ENCODE results near the gene SLC22A13. TPM values are rescaled to one million over a fixed set of nuclear protein-coding genes. Genes with fewer than 3 reads are reported as not detected.

SLC22A13 gene
- total and polyA plus RNA-seq, 9 of the 15 experiments (the other 6 are each of a cell fraction or from before 2014, with no cell fraction given), result 0.09 to 0.49 (median 0.17) TPM; not detected in 3

DNA sequence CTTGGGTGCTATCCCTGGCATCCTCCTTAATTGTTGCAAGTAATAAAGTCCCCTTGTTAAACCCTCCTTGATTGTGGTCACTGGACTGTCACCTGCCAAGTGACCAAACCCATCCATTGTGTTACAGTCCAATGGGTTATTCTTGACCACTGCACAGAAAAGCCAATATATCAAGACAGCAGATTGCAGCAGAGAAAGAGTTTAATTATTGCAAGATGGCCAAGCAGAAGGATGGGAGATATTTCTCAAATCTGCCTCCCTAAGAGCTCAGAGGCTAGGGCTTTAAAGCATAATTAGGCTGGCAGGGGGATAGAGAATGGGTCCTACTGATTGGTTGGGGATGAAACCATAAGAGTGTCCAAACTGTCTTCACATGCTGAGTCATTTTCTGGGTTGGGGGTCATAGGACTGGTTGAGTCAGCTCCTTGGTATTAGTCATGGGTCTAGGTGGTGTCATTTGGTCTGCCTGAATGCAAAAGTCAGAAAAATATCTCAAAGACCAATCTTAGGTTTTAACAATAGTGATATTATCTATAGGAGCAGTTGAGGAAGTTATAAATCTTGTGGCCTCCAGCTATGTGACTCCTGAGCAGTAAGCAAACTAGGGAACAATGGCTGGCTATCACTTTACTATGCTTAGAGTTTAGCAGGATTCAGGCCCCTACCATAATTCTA is 61.9 kb downstream of the SLC22A13 start (continued):
- TF ChIP-seq, protein P1, sequence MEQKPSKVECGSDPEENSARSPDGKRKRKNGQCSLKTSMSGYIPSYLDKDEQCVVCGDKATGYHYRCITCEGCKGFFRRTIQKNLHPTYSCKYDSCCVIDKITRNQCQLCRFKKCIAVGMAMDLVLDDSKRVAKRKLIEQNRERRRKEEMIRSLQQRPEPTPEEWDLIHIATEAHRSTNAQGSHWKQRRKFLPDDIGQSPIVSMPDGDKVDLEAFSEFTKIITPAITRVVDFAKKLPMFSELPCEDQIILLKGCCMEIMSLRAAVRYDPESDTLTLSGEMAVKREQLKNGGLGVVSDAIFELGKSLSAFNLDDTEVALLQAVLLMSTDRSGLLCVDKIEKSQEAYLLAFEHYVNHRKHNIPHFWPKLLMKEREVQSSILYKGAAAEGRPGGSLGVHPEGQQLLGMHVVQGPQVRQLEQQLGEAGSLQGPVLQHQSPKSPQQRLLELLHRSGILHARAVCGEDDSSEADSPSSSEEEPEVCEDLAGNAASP (IDR thresholded peaks at IDR 0.05), result no peak
- TF ChIP-seq KLF16 (IDR thresholded peaks at IDR 0.05), result no peak
- TF ChIP-seq, protein P2, sequence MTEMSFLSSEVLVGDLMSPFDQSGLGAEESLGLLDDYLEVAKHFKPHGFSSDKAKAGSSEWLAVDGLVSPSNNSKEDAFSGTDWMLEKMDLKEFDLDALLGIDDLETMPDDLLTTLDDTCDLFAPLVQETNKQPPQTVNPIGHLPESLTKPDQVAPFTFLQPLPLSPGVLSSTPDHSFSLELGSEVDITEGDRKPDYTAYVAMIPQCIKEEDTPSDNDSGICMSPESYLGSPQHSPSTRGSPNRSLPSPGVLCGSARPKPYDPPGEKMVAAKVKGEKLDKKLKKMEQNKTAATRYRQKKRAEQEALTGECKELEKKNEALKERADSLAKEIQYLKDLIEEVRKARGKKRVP (CRISPR knock-in tag; IDR thresholded peaks at IDR 0.05), result no peak
- TF ChIP-seq, protein P3, sequence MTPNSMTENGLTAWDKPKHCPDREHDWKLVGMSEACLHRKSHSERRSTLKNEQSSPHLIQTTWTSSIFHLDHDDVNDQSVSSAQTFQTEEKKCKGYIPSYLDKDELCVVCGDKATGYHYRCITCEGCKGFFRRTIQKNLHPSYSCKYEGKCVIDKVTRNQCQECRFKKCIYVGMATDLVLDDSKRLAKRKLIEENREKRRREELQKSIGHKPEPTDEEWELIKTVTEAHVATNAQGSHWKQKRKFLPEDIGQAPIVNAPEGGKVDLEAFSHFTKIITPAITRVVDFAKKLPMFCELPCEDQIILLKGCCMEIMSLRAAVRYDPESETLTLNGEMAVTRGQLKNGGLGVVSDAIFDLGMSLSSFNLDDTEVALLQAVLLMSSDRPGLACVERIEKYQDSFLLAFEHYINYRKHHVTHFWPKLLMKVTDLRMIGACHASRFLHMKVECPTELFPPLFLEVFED (CRISPR knock-in tag; conservative IDR thresholded peaks at IDR 0.05), result 0 out of 2 replicates have a peak, but pooled peaks have one; percentile 25
- TF ChIP-seq, protein P4, sequence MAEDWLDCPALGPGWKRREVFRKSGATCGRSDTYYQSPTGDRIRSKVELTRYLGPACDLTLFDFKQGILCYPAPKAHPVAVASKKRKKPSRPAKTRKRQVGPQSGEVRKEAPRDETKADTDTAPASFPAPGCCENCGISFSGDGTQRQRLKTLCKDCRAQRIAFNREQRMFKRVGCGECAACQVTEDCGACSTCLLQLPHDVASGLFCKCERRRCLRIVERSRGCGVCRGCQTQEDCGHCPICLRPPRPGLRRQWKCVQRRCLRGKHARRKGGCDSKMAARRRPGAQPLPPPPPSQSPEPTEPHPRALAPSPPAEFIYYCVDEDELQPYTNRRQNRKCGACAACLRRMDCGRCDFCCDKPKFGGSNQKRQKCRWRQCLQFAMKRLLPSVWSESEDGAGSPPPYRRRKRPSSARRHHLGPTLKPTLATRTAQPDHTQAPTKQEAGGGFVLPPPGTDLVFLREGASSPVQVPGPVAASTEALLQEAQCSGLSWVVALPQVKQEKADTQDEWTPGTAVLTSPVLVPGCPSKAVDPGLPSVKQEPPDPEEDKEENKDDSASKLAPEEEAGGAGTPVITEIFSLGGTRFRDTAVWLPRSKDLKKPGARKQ (CRISPR knock-in tag; IDR thresholded peaks at IDR 0.05), result no peak
- TF ChIP-seq, protein P5, sequence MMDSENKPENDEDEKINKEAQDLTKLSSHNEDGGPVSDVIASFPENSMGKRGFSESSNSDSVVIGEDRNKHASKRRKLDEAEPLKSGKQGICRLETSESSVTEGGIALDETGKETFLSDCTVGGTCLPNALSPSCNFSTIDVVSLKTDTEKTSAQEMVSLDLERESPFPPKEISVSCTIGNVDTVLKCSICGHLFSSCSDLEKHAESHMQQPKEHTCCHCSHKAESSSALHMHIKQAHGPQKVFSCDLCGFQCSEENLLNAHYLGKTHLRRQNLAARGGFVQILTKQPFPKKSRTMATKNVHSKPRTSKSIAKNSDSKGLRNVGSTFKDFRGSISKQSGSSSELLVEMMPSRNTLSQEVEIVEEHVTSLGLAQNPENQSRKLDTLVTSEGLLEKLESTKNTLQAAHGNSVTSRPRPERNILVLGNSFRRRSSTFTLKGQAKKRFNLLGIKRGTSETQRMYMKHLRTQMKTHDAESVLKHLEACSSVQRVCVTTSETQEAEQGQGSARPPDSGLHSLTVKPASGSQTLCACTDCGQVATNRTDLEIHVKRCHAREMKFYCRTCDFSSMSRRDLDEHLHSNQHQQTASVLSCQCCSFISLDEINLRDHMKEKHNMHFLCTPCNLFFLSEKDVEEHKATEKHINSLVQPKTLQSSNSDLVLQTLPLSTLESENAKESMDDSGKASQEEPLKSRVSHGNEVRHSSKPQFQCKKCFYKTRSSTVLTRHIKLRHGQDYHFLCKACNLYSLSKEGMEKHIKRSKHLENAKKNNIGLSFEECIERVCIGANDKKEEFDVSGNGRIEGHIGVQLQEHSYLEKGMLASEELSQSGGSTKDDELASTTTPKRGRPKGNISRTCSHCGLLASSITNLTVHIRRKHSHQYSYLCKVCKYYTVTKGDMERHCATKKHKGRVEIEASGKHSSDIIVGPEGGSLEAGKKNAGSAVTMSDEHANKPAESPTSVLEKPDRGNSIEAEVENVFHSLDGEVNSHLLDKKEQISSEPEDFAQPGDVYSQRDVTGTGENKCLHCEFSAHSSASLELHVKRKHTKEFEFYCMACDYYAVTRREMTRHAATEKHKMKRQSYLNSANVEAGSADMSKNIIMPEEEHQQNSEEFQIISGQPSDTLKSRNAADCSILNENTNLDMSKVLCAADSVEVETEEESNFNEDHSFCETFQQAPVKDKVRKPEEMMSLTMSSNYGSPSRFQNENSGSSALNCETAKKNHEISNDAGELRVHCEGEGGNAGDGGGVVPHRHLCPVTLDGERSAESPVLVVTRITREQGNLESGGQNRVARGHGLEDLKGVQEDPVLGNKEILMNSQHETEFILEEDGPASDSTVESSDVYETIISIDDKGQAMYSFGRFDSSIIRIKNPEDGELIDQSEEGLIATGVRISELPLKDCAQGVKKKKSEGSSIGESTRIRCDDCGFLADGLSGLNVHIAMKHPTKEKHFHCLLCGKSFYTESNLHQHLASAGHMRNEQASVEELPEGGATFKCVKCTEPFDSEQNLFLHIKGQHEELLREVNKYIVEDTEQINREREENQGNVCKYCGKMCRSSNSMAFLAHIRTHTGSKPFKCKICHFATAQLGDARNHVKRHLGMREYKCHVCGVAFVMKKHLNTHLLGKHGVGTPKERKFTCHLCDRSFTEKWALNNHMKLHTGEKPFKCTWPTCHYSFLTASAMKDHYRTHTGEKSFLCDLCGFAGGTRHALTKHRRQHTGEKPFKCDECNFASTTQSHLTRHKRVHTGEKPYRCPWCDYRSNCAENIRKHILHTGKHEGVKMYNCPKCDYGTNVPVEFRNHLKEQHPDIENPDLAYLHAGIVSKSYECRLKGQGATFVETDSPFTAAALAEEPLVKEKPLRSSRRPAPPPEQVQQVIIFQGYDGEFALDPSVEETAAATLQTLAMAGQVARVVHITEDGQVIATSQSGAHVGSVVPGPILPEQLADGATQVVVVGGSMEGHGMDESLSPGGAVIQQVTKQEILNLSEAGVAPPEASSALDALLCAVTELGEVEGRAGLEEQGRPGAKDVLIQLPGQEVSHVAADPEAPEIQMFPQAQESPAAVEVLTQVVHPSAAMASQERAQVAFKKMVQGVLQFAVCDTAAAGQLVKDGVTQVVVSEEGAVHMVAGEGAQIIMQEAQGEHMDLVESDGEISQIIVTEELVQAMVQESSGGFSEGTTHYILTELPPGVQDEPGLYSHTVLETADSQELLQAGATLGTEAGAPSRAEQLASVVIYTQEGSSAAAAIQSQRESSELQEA (IDR thresholded peaks at IDR 0.05; ENCODE audit: low read depth), result no peak
- TF ChIP-seq, protein P6, sequence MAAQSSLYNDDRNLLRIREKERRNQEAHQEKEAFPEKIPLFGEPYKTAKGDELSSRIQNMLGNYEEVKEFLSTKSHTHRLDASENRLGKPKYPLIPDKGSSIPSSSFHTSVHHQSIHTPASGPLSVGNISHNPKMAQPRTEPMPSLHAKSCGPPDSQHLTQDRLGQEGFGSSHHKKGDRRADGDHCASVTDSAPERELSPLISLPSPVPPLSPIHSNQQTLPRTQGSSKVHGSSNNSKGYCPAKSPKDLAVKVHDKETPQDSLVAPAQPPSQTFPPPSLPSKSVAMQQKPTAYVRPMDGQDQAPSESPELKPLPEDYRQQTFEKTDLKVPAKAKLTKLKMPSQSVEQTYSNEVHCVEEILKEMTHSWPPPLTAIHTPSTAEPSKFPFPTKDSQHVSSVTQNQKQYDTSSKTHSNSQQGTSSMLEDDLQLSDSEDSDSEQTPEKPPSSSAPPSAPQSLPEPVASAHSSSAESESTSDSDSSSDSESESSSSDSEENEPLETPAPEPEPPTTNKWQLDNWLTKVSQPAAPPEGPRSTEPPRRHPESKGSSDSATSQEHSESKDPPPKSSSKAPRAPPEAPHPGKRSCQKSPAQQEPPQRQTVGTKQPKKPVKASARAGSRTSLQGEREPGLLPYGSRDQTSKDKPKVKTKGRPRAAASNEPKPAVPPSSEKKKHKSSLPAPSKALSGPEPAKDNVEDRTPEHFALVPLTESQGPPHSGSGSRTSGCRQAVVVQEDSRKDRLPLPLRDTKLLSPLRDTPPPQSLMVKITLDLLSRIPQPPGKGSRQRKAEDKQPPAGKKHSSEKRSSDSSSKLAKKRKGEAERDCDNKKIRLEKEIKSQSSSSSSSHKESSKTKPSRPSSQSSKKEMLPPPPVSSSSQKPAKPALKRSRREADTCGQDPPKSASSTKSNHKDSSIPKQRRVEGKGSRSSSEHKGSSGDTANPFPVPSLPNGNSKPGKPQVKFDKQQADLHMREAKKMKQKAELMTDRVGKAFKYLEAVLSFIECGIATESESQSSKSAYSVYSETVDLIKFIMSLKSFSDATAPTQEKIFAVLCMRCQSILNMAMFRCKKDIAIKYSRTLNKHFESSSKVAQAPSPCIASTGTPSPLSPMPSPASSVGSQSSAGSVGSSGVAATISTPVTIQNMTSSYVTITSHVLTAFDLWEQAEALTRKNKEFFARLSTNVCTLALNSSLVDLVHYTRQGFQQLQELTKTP (IDR thresholded peaks at IDR 0.05; ENCODE audit: low read depth in 1 of 2, partially characterized antibody in 2 of 2), result peak in 1 of 2 experiments; percentile 73
- no peak for TF ChIP-seq SMAD2 (IDR thresholded peaks at IDR 0.05; ENCODE audit: low read depth, low read length)

Data from K562 (cell line).